HEK293T (cell line): Measurements from ENCODE around the gene ZNF653.
A peak's percentile ranks its signal among the peaks of the same experiment; 100 is the strongest.

Source experiments
- CTCF ChIA-PET: fragments of 350-600 bp; formaldehyde crosslinking; extraction: SDS; loops from one replicate; lab custom pipeline; 2021; ENCODE audit warnings: antibody characterized with exemption, inconsistent platforms; lab: Yijun Ruan, JAX
- POLR2A ChIA-PET: fragments of 350-600 bp; formaldehyde crosslinking; extraction: SDS; loops from one replicate; lab custom pipeline; 2020; ENCODE audit warnings: antibody characterized with exemption, inconsistent platforms; lab: Yijun Ruan, JAX
- DNase-seq: peaks from one replicate; pipeline ENCODE4 v3.0.0; 2012; ENCODE audit warnings: mixed read lengths; ENCODE audit errors: extremely low spot score
- ARNT ChIP-seq: fragments of 450-650 bp; IDR thresholded peaks from 2 replicates; pipeline ENCODE4 v1.6.1; 2017; ENCODE audit warnings: mild to moderate bottlenecking
- BHLHE40 ChIP-seq: fragments of 450-650 bp; IDR thresholded peaks from 2 replicates; pipeline ENCODE4 v1.6.1; 2016; ENCODE audit warnings: mild to moderate bottlenecking, moderate library complexity, borderline replicate concordance
- CTBP1 ChIP-seq: fragments of 450-650 bp; IDR thresholded peaks from 2 replicates; pipeline ENCODE4 v1.6.1; 2016; ENCODE audit warnings: borderline replicate concordance
- ELF4 ChIP-seq: fragments of 450-650 bp; IDR thresholded peaks from 2 replicates; pipeline ENCODE4 v1.6.1; 2017; ENCODE audit warnings: antibody characterized with exemption
- FOXA1 ChIP-seq: fragments of 450-650 bp; IDR thresholded peaks from 2 replicates; pipeline ENCODE4 v1.6.1; 2016; ENCODE audit warnings: mild to moderate bottlenecking
- FOXK2 ChIP-seq: fragments of 450-650 bp; IDR thresholded peaks from 2 replicates; pipeline ENCODE4 v1.6.1; 2016; ENCODE audit warnings: mild to moderate bottlenecking
- FOXM1 ChIP-seq: fragments of 450-650 bp; IDR thresholded peaks from 2 replicates; pipeline ENCODE4 v1.6.1; 2017; ENCODE audit warnings: mild to moderate bottlenecking, borderline replicate concordance
- HDGF ChIP-seq: fragments of 450-650 bp; IDR thresholded peaks from 2 replicates; pipeline ENCODE4 v1.6.1; 2017; ENCODE audit warnings: antibody characterized with exemption, borderline replicate concordance
- L3MBTL2 ChIP-seq: fragments of 450-650 bp; conservative IDR thresholded peaks from 2 replicates; pipeline ENCODE4 v1.6.1; 2016; ENCODE audit warnings: mild to moderate bottlenecking
- LEF1 ChIP-seq: fragments of 450-650 bp; IDR thresholded peaks from 2 replicates; pipeline ENCODE4 v1.6.1; 2017; ENCODE audit warnings: mild to moderate bottlenecking, borderline replicate concordance
- NFRKB ChIP-seq: fragments of 450-650 bp; IDR thresholded peaks from 2 replicates; pipeline ENCODE4 v1.6.1; 2016; ENCODE audit warnings: mild to moderate bottlenecking, moderate library complexity
- SP1 ChIP-seq: fragments of 450-650 bp; IDR thresholded peaks from 2 replicates; pipeline ENCODE4 v1.6.1; 2017
- SUZ12 ChIP-seq: fragments of 450-650 bp; IDR thresholded peaks from 2 replicates; pipeline ENCODE4 v1.6.1; 2016; ENCODE audit warnings: mild to moderate bottlenecking
- TARDBP ChIP-seq: fragments of 450-650 bp; IDR thresholded peaks from 2 replicates; pipeline ENCODE4 v1.6.1; 2016
- ZNF384 ChIP-seq: fragments of 450-650 bp; IDR thresholded peaks from 2 replicates; pipeline ENCODE4 v1.6.1; 2016
- TF ChIP-seq, protein P1 (sequence below): fragments of 450-650 bp; IDR thresholded peaks from 2 replicates; pipeline ENCODE4 v1.6.1; 2016

Gene ZNF653

DNA sequence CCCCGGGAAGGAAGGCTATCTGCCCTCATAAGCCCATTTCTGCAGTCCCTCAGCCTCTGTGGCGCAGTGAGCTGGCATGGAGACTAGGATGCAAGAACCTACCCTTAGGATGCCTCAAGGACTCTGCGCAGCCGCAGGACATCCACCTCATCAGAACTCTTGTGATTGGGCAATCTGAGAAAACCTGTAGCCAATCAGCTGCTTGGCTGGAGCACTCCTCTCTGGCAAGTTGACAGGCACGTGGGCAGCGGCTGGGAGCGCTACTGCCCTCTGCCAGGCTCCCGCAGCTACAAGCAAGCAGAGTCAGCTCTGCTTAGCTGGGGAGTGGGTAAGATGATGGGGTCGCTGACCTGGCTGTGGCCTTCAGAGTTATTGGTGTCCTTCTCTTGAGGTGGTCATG lies 24.8 kb upstream of the ZNF653 start:
- CTCF ChIA-PET = no interaction called here
- TF ChIP-seq FOXK2 (no peak), BHLHE40 (no peak), L3MBTL2 (peak; percentile 87), FOXA1 (no peak), ARNT (no peak), SP1 (no peak)
- TF ChIP-seq, protein P1, sequence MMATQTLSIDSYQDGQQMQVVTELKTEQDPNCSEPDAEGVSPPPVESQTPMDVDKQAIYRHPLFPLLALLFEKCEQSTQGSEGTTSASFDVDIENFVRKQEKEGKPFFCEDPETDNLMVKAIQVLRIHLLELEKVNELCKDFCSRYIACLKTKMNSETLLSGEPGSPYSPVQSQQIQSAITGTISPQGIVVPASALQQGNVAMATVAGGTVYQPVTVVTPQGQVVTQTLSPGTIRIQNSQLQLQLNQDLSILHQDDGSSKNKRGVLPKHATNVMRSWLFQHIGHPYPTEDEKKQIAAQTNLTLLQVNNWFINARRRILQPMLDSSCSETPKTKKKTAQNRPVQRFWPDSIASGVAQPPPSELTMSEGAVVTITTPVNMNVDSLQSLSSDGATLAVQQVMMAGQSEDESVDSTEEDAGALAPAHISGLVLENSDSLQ = no peak; the same call in 1 of the 2 replicates
- peak; percentile 37 for DNase-seq
- POLR2A ChIA-PET = interaction anchor here (0.6 to 0.8 kb wide), 2 partner anchors 18 to 25 kb away, joined by 3 read pairs; no protein-coding TSS in a partner anchor

DNA sequence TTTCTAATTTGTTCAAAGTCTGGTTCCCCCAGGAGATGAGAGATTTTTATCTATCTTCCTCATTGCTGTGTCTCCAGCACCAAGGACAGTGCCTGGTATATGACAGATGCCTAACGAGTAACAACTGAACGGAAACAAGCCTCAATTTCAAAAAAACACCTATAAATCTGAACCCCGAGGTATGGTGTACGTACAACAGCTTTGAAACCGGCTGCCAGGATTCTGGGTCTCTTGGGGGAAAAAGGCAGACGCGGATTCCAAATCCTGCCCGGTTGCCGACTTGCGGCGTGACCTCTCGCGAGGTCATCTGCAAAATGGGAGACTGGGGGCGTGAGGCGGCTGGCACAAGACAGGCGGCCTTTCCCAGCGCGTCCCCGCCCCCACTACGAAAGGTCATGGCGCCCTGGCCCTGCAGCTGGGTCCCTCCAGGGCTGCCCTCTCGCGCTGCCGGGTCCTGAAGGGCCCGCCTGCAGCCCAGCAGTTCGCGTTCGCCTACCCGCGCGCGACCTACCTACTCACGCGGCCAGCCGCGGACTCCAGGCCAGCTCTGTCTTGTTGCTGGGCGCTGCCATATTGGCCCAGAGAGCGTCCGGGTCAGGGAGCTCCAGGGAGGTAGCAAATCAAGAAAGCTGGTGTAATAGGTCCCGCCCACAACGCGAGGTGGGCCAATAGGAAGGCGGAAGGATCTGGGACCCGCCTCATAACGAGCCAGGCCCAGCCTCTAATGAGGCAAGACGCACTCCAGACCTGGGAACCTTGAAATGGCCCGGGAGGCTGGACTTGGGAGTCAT lies 23.1 kb upstream of the ZNF653 start, which contains the start of gene ECSIT:
ECSIT (minus strand) TSS at position 584 of the 791 bp plus-strand sequence. CDS start 9,964 bp downstream, outside the sequence.
- CTCF ChIA-PET = interaction anchor here (0.6 to 0.8 kb wide), 2 partner anchors 23 to 993 kb away, joined by 3 to 6 read pairs; no protein-coding TSS in a partner anchor
- POLR2A ChIA-PET = interaction anchor here (0.6 to 1.8 kb wide), 7 partner anchors 10 to 154 kb away, joined by 3 to 13 read pairs (median 4); partner anchors contain the start of genes ELOF1 and ZNF653
- TF ChIP-seq L3MBTL2 (no peak), TARDBP (no peak), SP1 (no peak), FOXM1 (no peak), BHLHE40 (no peak), FOXK2 (peak; percentile 63; the same call in 1 of the 2 replicates), ARNT (no peak), NFRKB (peak; percentile 47; the same call in 1 of the 2 replicates), CTBP1 (no peak), LEF1 (no peak), HDGF (no peak)
- TF ChIP-seq, protein P1 = no peak
- peak; percentile 94 for DNase-seq

DNA sequence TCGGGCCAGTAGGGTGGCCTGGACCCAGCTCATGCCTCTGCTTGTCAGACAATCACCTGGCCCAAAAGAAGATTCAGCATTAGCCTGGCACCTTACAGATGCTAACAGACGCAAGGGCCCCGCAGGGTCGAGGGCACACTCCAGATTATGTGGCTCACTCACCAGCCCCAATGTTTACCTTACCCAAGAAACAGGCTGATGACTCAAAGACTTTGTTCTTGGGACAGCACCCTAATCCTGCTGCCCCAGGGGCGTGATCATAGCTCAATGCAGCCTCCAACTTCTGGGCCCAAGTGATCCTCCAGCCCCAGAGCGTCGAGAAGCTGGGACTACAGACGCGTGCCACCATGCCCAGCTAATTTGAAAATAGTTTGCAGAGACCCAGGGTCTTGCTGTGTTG lies 13.5 kb upstream of the ZNF653 start:
- ChIA-PET CTCF (no interaction called here), POLR2A (interaction anchor here (1.6 to 1.9 kb wide), 2 partner anchors 10 to 40 kb away, joined by 6 to 7 read pairs; partner anchors contain the start of genes ECSIT and ELOF1)
- no peak for DNase-seq
- TF ChIP-seq FOXM1 = no peak
- TF ChIP-seq ELF4 = no peak
- no peak for TF ChIP-seq L3MBTL2
- TF ChIP-seq HDGF = no peak
- TF ChIP-seq TARDBP = no peak
- no peak for TF ChIP-seq CTBP1
- TF ChIP-seq ZNF384 = no peak
- no peak for TF ChIP-seq LEF1
- TF ChIP-seq NFRKB = no peak
- TF ChIP-seq SUZ12 = no peak
- no peak for TF ChIP-seq BHLHE40
- no peak for TF ChIP-seq SP1
- TF ChIP-seq FOXA1 = no peak
- TF ChIP-seq ARNT = no peak
- TF ChIP-seq, protein P1 = no peak
- TF ChIP-seq FOXK2 = no peak

DNA sequence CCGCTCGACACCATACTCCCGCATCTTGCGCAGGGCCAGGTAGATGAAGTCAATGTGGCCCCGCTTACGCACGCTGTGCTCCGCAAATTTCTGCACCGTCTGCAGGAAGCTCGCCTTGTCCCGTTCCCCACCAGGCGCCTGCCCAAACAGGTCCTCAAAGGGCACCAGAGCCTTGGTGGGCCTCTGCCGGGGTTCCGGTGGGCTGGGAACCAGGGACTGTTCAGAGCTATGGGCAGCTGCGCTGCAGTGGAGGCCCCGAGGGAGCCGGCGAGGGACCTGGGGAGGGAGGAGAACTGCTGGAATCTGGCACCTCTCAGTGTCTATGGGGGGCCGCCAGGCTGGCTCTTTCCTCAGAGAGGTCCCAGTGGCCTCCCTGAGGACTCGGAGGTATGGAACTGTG lies 8.3 kb upstream of the ZNF653 start:
- no peak for DNase-seq
- CTCF ChIA-PET = no interaction called here
- no peak for TF ChIP-seq CTBP1
- no peak for TF ChIP-seq FOXK2
- TF ChIP-seq ARNT = no peak
- no peak for TF ChIP-seq LEF1
- no peak for TF ChIP-seq ZNF384
- TF ChIP-seq ELF4 = no peak
- no peak for TF ChIP-seq SP1
- TF ChIP-seq L3MBTL2 = no peak
- no peak for TF ChIP-seq HDGF
- no peak for TF ChIP-seq TARDBP
- TF ChIP-seq SUZ12 = no peak
- TF ChIP-seq, protein P1 = no peak
- no peak for TF ChIP-seq NFRKB
- POLR2A ChIA-PET = no interaction called here

DNA sequence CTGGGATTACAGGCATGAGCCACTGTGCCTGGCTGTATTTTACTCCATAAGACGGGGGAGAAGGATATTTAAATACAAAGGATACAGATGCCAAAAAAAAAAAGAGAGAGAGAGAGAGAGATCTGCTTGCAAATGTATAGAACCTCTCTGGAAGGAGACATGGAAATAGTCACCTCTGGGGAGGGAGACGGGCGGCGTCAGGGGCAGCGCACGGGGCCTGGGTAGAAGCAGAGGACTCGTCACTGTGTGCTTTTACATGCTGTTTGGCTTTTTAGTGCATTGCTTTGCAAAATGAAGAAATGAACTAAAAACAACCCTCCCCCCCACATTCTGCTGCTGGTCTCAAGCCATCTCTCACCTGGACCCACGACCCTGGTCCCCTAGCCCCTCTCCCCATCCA lies 4.8 kb upstream of the ZNF653 start:
- TF ChIP-seq ARNT (no peak), ZNF384 (no peak), SP1 (no peak), FOXA1 (no peak), HDGF (no peak), FOXK2 (no peak), FOXM1 (no peak), NFRKB (no peak), SUZ12 (no peak), LEF1 (no peak), ELF4 (no peak), BHLHE40 (no peak), CTBP1 (no peak), TARDBP (no peak), L3MBTL2 (no peak)
- TF ChIP-seq, protein P1 = no peak

More for the DNA sequence above, 4.8 kb upstream of the ZNF653 start:
- DNase-seq = no peak
- ChIA-PET CTCF (no interaction called here), POLR2A (no interaction called here)
